GM12875 (cell line): Measurements from ENCODE around the gene SHROOM3.

Source experiments
- H3K4me3 ChIP-seq: one replicate; pipeline ENCODE4 v1.5.1; 2011; ENCODE audit warnings: low read depth, low read length, control low read depth
- CTCF ChIP-seq: IDR thresholded peaks from 2 replicates; pipeline ENCODE4 v1.5.1; 2011; ENCODE audit warnings: low read depth, mild to moderate bottlenecking, control low read depth, inconsistent platforms, low read length, moderate library complexity, borderline replicate concordance; ENCODE audit not compliant: insufficient read depth

The SHROOM3 gene

DNA sequence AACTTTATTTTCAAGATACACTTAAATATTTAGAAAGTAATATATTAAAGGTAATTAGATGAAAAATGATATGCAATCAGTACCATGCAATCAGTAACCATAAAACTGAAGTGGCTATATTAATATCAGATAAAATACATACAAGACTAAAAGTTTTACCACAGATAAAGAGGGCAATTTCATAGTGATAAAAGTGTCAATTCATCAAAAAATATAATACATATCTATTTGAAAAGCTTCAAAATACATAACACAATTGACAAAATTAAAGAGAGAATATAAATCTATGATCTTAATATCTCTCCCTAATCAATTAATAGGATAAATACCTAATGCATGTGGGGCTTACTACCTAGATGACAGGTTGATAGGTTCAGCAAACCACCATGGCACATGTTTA lies 357.4 kb downstream of the SHROOM3 start:
- H3K4me3 ChIP-seq, result no peak overlapping the region
- no peak for TF ChIP-seq CTCF

- H3K4me3 ChIP-seq, result no peak overlapping the region
- TF ChIP-seq CTCF, result no peak
Observed at GRCh38 chr4:76795243-76795642, 360.2 kb downstream of the SHROOM3 start.

DNA sequence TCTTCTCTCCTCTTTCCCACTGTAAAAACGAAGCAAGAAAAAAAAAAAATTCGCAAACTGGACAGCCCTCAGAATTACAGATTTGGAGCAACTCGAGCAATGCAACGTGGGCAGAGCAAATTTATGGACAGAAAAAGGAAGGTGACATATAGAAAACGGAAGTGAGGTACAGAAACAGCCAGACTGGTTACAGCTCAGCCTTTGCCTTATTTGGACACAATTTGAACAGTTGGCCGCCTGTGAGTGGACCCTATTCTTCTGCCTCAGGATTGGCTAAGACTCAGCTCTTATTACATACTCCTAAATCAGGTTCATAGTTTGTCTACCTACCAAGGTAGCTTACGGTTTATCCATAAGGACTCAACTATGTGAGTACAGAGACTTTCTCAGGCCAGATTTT lies 364.1 kb downstream of the SHROOM3 start:
- no peak overlapping the region for H3K4me3 ChIP-seq
- TF ChIP-seq CTCF, result no peak

DNA sequence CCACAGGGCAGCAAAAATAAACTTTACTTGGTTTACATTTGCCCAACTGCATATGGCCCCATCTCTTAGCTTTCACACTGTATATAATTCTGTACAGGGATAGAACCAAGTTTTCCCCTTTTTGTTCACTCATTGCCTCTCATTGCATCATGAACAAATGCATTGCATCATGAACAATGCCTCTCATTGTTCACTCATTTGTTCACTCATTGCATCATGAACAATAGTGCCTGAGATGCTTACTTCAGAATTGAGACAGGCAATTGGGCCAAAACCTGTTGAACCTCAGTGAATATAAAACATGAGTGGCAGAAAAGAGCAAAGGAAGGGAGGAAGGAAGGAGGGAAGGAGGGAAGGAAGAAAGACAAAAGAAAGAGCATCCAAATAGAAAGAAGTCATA lies 364.7 kb downstream of the SHROOM3 start:
- no peak overlapping the region for H3K4me3 ChIP-seq
- no peak for TF ChIP-seq CTCF

DNA sequence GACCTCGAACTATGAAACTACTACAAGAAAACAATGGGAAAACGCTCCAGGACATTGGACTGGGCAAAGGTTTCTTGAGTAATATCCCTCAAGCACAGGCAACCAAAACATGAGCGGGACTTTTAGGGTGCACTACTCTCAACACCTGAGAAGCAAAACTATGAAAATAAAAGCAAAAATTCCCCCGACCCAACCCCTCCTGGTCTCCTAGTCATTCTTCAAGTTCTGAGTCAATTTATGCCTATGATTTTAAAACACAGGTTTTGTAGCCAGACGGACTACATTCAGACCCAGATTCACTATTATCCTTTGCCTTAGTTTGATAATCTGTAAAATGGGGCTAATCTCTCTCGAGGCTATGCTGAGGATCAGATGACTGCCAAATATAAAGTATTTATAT lies 365.9 kb downstream of the SHROOM3 start:
- H3K4me3 ChIP-seq, result no peak overlapping the region
- TF ChIP-seq CTCF, result no peak

DNA sequence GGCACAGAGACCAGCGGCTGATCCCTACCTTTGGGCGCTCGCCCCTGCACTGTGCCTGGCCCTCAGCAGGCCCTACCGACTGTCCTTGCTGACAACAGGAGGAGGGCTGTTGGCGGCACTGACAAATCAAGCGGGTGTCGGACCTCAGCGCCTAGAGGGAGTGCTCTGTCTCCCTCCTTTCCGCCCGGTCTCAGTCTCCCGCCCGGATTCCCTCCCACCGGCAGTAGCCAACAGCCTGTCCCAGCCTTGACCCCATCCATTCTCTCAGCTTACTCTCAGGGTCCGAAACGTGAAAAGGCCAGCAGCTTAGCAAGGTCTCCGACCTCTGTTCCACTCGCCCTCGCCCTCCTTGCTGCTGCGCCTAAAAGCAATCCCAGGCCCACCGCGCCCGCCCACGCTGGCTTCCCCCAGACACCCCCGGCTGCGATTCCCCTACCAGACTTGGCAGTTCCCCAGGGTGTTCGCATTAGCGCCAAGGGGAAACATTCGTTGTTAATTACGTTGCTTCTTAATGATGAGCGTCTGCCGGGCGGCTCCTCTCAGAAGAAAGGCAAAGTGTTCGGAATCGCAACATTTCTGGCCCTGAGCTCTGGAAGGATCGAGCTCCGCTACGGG lies 366.7 kb downstream of the SHROOM3 start:
- no peak overlapping the region for H3K4me3 ChIP-seq
- TF ChIP-seq CTCF, result no peak

- H3K4me3 ChIP-seq, result no peak overlapping the region
- TF ChIP-seq CTCF, result no peak
Observed at GRCh38 chr4:76802236-76803021, 367.4 kb downstream of the SHROOM3 start.
